Stromal cell of bone marrow (primary cell): Measurements from ENCODE around the gene MINDY4.

Experiments used
- DNase-seq: peaks from one replicate; pipeline ENCODE4 v3.0.0-alpha.2; 2012; ENCODE audit warnings: low read depth

MINDY4 gene

GRCh38 chr7:30916255-30916654, 145.0 kb downstream of the MINDY4 start:
- DNase-seq: no peak

- DNase-seq: no peak
Measured at GRCh38 chr7:30916767-30917166, 145.6 kb downstream of the MINDY4 start.

DNA sequence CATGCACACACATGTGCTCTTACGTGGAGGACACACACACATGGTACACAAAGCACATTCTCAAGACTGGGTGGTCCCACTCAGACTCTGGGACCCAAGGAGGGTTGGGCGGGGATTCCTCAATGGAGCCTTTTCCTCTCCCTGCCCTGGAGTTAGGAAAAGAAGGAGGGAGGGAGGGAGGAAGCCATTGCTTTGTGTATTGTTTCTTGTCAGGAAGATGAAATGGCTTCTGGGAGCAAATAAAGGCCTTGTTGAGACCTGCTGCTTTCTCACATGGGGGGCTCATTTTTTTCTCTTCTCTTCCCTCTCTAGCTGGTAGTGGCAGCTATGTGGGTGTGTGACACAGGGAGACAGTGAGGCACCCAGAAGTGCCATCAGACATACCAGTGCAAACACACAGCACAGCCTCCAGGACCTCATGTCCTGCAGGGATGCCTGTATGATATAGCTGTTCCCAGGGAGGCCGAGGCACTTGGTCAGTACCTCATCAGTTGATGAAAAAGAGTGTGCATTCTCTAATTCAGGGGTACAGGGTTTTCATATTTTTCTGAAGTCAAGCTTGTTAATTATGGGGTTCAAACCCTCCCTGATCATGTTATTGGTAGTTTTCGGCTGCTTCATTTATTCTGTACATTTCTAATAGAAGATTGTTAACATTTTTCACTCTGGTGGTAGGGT, 146.1 kb downstream of the MINDY4 start:
- DNase-seq: no peak

DNA sequence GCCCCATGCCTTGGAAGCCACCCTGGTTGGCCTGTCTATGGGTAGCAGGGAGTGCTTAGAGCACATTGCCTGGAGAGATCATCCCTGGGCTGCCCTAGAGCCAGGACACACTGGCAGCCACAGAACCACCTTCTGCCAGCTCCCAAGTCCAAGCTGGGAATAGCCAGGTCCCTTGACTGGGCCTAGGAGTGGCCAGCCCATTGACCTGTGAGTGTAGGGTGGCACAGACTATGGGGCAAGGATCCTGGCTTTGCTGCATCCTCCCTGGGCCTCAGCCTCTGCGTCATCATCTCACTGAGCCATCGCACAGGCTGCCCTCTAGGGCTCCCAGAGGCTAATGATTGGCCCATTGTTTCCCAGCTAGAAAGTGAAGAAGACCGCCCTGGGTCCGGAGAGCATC, 147.5 kb downstream of the MINDY4 start:
- DNase-seq: no peak

- peak; percentile 37 for DNase-seq
Measured at GRCh38 chr7:30920021-30920583, 148.9 kb downstream of the MINDY4 start.

GRCh38 chr7:30920584-30921539, 149.6 kb downstream of the MINDY4 start:
- peak; percentile 50 for DNase-seq

- no peak for DNase-seq
Measured at GRCh38 chr7:30921540-30922401, 150.6 kb downstream of the MINDY4 start.

GRCh38 chr7:30922596-30922995, 151.4 kb downstream of the MINDY4 start:
- DNase-seq: no peak

DNA sequence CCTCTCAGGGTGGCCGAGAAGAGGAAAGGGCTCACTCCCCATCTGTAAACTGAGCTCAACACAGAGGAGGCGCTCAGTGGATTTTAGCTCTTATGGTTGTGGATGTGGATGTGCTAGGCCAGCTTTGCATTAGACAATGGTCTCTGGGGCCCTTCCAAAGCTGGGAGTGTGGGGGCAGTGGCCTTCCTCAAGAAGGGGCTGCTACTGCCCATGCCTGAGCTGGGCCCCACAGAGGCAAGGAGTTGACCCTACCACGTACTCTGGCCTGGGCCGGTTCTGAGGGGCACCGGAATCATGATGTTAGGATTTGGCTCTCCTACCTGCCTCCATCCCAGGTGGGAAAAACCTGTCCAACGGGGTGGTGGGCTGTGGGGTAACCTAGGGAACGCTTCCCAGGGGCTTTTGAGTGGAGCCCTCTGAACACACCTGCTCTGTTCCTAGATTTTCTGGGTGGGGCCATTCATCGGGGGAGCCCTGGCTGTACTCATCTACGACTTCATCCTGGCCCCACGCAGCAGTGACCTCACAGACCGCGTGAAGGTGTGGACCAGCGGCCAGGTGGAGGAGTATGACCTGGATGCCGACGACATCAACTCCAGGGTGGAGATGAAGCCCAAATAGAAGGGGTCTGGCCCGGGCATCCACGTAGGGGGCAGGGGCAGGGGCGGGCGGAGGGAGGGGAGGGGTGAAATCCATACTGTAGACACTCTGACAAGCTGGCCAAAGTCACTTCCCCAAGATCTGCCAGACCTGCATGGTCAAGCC, 152.0 kb downstream of the MINDY4 start:
- DNase-seq: no peak

GRCh38 chr7:30923774-30924413, 152.7 kb downstream of the MINDY4 start:
- DNase-seq: no peak

DNA sequence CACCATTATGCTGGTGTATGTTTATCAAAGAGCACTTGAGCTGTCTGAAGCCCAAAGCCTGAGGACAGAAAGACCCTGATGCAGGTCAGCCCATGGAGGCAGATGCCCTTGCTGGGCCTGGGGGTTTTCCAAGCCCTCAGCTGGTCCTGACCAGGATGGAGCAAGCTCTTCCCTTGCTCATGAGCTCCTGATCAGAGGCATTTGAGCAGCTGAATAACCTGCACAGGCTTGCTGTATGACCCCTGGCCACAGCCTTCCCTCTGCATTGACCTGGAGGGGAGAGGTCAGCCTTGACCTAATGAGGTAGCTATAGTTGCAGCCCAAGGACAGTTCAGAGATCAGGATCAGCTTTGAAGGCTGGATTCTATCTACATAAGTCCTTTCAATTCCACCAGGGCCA, 153.4 kb downstream of the MINDY4 start:
- no peak for DNase-seq

- no peak for DNase-seq
Measured at GRCh38 chr7:30925117-30925516, 153.9 kb downstream of the MINDY4 start.

GRCh38 chr7:30925913-30926312, 154.7 kb downstream of the MINDY4 start:
- no peak for DNase-seq

DNA sequence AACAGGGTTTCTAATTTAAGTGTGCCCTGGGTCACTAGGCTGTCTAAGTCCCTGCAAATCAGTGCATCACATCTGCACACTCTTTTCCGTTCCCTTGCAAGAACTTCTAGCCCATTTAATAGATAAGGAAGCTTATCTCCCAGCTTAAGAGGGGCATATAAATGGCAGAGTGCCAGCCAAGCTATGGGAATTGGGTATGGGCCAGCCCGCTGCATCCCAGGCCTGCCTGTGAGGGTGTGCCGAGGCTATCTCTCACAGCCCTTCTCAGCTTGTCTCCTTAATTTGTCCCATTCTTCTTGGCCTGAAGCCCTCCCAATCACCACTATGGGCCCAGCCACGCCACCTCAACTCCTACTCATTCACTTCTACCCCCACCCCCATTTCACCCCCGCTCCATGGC, 155.1 kb downstream of the MINDY4 start:
- DNase-seq: no peak

DNA sequence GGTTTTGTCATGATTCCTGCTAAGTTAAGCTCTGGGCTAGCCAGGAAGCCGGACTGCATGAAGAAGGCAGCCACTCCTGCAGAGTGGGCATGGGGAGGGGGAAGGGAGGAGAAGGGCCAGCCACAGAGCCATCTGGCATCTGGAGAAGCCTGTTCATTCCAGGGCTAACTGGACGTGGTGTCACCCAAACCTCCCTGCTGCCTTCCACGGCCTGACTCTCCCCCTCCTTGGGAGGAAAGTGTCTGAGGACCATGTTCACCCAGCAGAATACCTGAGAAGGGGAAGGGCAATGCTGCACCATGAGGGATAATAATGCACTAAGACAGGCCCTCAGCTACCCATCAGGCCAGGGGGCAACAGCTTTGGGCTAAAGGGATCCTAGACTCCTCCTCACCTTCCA, 155.8 kb downstream of the MINDY4 start:
- no peak for DNase-seq

DNA sequence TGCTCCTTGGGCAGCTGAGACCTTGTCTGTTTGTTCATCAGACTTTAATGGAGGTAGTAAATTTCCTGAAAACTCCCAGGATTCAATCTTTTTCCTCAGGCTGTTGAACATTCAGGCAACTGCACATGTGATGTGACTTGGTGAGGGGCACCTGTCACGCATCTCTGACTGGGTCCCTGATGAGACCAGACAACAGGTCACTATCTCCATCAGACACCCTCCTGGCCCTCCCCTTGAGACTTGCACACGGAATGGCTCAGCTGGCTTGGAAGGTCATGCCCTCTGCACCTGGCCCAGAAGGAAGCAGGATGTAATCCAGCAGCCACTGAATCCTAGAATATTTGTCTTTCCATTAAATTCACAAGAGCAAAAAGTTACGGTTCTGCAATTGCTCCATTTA, 156.3 kb downstream of the MINDY4 start:
- no peak for DNase-seq

DNA sequence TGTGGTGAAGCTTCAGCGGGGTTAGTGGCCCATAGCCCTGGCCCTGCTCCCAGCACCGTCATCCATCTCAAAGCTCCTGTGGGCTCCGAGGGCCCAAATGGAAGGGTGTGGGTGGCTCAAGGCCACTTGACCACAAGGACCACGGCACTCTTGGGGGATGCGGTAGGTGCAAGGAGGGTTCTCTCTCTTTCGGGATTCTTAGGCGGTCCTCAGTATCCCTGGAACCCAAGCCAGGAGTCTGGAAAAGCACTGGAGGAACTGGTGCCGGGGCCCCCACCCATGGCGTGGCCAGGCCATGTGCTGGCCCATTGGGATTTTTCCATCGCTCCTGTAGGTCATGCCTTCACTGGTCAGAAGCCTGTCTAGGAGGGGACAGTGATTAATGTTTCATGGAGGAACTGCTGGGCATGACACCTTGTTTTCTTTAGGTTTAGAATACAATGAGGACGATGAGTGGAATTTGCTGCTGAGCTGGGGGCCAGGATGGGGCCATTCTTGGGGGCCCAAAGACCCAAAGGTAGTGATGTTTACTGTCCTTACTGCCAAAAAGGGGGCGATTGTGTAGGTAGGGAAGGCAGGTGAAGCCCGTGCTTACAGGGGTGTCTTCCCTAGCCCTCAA, 157.1 kb downstream of the MINDY4 start:
- DNase-seq: no peak

DNA sequence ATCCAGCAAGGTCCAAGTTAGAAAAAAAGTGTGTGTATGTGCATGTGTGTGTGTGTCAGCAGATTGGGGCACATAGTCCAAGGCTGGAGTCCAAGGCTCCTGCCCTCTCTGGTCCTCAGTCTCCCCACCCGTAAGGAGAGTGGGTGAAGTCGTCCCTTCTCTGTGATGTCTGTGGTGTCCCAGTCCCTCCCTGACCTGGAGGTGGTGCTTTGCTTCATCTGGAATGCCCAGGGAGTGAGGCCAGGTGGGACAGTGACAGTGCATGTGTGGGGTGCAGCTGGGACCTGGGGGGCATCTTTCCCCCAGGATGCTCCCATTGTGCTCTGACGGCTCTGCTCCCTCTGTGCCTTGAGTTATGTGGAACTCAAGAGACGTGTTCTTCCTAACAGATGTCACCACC, 158.5 kb downstream of the MINDY4 start:
- DNase-seq: no peak

DNA sequence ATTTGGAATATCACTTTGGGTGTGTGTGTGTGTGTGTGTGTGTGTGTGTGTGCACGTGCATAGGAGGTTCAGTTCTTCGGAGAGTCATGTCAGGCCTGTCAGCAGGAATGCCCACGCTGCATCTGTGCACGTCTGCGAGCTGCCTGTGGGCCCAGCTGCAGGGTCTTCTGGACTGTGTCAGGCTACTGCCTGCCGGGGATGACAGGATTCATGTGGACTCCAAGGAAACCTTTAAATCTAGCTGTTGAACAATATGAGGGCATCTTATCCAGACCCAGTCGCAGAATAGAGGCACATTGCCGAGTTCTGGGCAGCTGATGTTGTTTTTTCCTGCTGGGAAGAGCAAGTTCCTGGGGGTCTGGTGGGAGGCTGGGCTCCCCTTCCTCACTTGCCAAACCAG, 159.4 kb downstream of the MINDY4 start:
- DNase-seq: no peak

GRCh38 chr7:30931161-30931928, 160.1 kb downstream of the MINDY4 start:
- DNase-seq: no peak
